Activated CD4-positive, alpha-beta memory T cell treated with anti-CD3 and anti-CD28 coated beads for 36 hours (primary cell): ENCODE data around the gene XKR7. TPM values are rescaled to one million over a fixed set of nuclear protein-coding genes. Genes with fewer than 3 reads are reported as not detected.
A peak's percentile ranks its signal among the peaks of the same experiment; 100 is the strongest.
"Not testable (repeated sequence)": the region's sequence is repeated elsewhere in the genome, so short reads cannot be mapped to it uniquely, and the experiment has no call there.

Experiments used
- CTCF ChIA-PET: fragments of 350-600 bp; sonication (Branson Sonifier 250); formaldehyde crosslinking; loops from one replicate; lab custom pipeline; 2021; ENCODE audit warnings: antibody characterized with exemption, inconsistent platforms; lab: Charles Lee
- POLR2A ChIA-PET: fragments of 350-600 bp; sonication (Branson Sonifier 250); formaldehyde crosslinking; loops from one replicate; lab custom pipeline; 2021; ENCODE audit warnings: antibody characterized with exemption; lab: Charles Lee
- DNase-seq: peaks from one replicate; pipeline ENCODE4 v3.0.0-alpha.2; 2020
- H3K27ac Mint-ChIP-seq: one replicate; pipeline ENCODE4 v1.8.0; 2021; ENCODE audit warnings: mixed read lengths
- H3K27me3 Mint-ChIP-seq: one replicate; pipeline ENCODE4 v1.8.0; 2021; ENCODE audit warnings: mixed read lengths
- H3K36me3 Mint-ChIP-seq: one replicate; pipeline ENCODE4 v1.8.0; 2021; ENCODE audit warnings: mixed read lengths
- H3K4me1 Mint-ChIP-seq: one replicate; pipeline ENCODE4 v1.8.0; 2021; ENCODE audit warnings: low read depth, mixed read lengths
- H3K4me3 Mint-ChIP-seq: one replicate; pipeline ENCODE4 v1.8.0; 2021; ENCODE audit warnings: mild to moderate bottlenecking, mixed read lengths
- H3K9me3 Mint-ChIP-seq: one replicate; pipeline ENCODE4 v1.8.0; 2021; ENCODE audit warnings: mixed read lengths
- intact Hi-C: fragments of 100-400 bp; cut with micrococcal nuclease; formaldehyde crosslinking; loops from one replicate; pipeline ENCODE4 v1.15.1; 2023
- total RNA-seq, 2 experiments: library from RNA; stranded (reverse); gene quantifications; one replicate each; pipeline ENCODE4 v1.2.3, GENCODE V29; 2021

XKR7 gene, protein sequence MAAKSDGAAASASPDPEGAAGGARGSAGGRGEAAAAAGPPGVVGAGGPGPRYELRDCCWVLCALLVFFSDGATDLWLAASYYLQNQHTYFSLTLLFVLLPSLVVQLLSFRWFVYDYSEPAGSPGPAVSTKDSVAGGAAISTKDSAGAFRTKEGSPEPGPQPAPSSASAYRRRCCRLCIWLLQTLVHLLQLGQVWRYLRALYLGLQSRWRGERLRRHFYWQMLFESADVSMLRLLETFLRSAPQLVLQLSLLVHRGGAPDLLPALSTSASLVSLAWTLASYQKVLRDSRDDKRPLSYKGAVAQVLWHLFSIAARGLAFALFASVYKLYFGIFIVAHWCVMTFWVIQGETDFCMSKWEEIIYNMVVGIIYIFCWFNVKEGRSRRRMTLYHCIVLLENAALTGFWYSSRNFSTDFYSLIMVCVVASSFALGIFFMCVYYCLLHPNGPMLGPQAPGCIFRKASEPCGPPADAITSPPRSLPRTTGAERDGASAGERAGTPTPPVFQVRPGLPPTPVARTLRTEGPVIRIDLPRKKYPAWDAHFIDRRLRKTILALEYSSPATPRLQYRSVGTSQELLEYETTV
- total RNA-seq: not detected

DNA sequence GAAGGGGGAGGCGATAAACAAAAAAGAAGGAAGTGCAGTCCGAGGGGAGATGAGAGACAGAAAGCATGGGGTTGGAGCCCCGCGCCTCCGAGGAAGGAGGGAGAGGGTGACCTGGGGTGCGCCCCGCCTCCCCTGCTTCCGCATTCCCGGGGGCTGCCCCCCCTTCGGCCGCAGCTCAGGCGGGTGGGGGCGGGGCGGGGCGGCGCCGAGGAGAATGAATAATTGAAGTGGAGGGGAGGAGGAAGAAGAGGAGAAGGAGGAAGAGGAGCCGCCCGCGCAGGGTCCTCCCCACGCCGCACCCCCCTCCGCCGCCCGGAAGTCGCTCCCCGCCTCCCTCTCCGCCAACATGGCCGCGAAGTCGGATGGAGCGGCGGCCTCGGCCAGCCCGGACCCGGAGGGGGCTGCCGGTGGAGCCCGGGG is at the start of gene XKR7:
XKR7 (plus strand) TSS at position 322 of the 420 bp plus-strand sequence; CDS start at position 347, 25 bp downstream.
- Mint-ChIP-seq H3K36me3 (no peaks in the 10 kb centered on the region), H3K27ac (no peak within 1 kb of the TSS), H3K4me1 (peaks cover 5% of the 10 kb centered on the region), H3K9me3 (no peaks in the 10 kb centered on the region), H3K27me3 (peaks cover 48% of the 10 kb centered on the region), H3K4me3 (peak within 1 kb of the TSS; percentile 66)
- DNase-seq: peak; percentile 27
- POLR2A ChIA-PET: no interaction called here
- intact Hi-C loops: no loop called here
- CTCF ChIA-PET: interaction anchor here (2.0 to 3.1 kb wide), 2 partner anchors 16 to 121 kb away, joined by 6 to 24 read pairs; partner anchors contain the start of gene PDRG1

GRCh38 chr20:31918466-31919105 is 49.4 kb upstream of the XKR7 start:
- no peak for DNase-seq
- ChIA-PET POLR2A (no interaction called here), CTCF (interaction anchor here (1.2 to 1.5 kb wide), 2 partner anchors 66 to 172 kb away, joined by 3 to 5 read pairs; no protein-coding TSS in a partner anchor)
- no peaks in the 10 kb centered on the region for H3K9me3 Mint-ChIP-seq
- H3K4me1 Mint-ChIP-seq: no peaks in the 10 kb centered on the region
- intact Hi-C loops: no loop called here
- no peak overlapping the region for H3K27ac Mint-ChIP-seq
- peaks cover 17% of the 10 kb centered on the region for H3K27me3 Mint-ChIP-seq
- H3K4me3 Mint-ChIP-seq: no peak overlapping the region
- no peaks in the 10 kb centered on the region for H3K36me3 Mint-ChIP-seq

GRCh38 chr20:31919410-31920155 is 48.4 kb upstream of the XKR7 start:
- no peak overlapping the region for H3K4me3 Mint-ChIP-seq
- H3K9me3 Mint-ChIP-seq: no peaks in the 10 kb centered on the region
- ChIA-PET POLR2A (no interaction called here), CTCF (interaction anchor here (1.2 to 1.5 kb wide), 2 partner anchors 67 to 171 kb away, joined by 3 to 5 read pairs; no protein-coding TSS in a partner anchor)
- no peak for DNase-seq
- H3K27ac Mint-ChIP-seq: no peak overlapping the region
- no peaks in the 10 kb centered on the region for H3K4me1 Mint-ChIP-seq
- intact Hi-C loops: no loop called here
- H3K36me3 Mint-ChIP-seq: no peaks in the 10 kb centered on the region
- peaks cover 25% of the 10 kb centered on the region for H3K27me3 Mint-ChIP-seq

DNA sequence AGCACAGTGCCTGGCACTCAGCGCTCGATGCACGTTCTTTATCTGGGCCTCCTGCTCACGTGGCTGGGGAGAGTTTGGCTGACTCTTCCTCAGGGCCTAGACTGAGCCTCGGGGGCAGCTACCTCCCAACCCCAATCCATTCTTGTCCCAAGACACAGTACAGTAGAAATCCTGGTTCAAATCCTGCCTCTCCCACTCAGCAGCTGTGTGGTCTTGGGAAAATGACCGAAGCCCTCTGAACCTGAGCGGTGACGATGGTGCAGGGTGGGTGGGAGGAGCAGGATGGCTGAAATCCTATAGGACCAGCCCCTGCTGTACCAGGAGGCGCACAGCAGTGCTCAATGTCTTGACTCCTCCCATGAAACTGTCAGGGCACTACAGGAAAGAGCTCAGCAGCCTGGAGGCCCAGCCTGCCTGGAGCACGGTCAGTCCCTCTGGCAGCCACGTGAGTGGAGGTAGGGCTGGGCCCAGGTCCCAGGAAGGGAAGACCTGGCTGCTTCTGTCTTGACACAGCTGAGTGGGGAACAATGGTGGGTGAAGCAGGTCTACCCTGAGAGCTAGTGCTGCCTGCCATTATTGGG is 47.6 kb upstream of the XKR7 start:
- ChIA-PET POLR2A (no interaction called here), CTCF (no interaction called here)
- intact Hi-C loops: no loop called here
- H3K27me3 Mint-ChIP-seq: peaks cover 25% of the 10 kb centered on the region
- no peaks in the 10 kb centered on the region for H3K36me3 Mint-ChIP-seq
- no peaks in the 10 kb centered on the region for H3K9me3 Mint-ChIP-seq
- DNase-seq: no peak
- H3K27ac Mint-ChIP-seq: no peak overlapping the region
- no peaks in the 10 kb centered on the region for H3K4me1 Mint-ChIP-seq
- H3K4me3 Mint-ChIP-seq: no peak overlapping the region

- POLR2A ChIA-PET, DNase-seq, H3K4me1 Mint-ChIP-seq, H3K9me3 Mint-ChIP-seq, intact Hi-C loops, H3K4me3 Mint-ChIP-seq, H3K27ac Mint-ChIP-seq, H3K36me3 Mint-ChIP-seq: not testable (repeated sequence)
- H3K27me3 Mint-ChIP-seq: peaks cover 31% of the 10 kb centered on the region
- CTCF ChIA-PET: interaction anchor here (0.7 kb wide), 1 partner anchor 70 kb away, joined by 4 read pairs; no protein-coding TSS in a partner anchor
These were observed 46.5 kb upstream of the XKR7 start for GRCh38 chr20:31921480-31921879.

DNA sequence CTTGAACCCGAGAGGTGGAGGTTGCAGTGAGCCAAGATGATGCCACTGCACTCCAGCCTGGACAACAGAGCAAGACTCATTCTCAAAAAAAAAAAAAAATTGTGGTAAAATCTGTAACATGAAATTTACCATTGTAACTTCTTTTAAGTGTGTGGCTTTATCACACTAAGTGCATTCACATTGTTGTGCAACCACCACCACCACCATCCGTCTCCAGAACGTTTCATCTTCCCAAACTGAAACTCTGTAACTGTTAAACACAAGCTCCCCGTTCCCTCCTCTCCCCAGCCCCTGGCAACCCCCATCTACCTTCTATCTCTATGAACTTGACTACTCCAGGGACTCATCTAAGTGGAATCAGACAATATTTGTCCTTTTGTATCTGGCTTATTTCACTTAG is 45.8 kb upstream of the XKR7 start:
- no peak overlapping the region for H3K27ac Mint-ChIP-seq

DNA sequence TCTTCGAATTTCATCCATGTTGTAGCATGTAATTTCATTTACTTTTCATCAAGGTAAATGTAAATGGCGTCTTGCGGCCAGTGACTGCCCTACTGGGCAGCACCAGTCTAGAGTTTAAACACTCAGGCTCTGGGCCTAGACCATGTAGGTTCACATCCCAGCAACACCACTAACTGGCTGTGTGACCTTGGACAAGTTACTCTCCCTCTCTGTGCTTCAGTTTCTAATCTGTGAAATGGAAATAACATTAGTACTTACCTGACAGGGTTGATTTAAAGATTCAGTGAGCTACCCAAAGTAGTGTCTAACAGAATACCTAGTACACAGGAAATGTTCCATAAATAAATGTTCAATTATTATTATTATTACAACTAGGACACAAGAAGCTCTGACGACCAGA is 45.4 kb upstream of the XKR7 start:
- ChIA-PET POLR2A (no interaction called here), CTCF (interaction anchor here (1.4 kb wide), 1 partner anchor 100 kb away, joined by 4 read pairs; no protein-coding TSS in a partner anchor)
- H3K36me3 Mint-ChIP-seq: no peaks in the 10 kb centered on the region
- no peaks in the 10 kb centered on the region for H3K4me1 Mint-ChIP-seq
- H3K27me3 Mint-ChIP-seq: peaks cover 31% of the 10 kb centered on the region
- intact Hi-C loops: no loop called here
- H3K4me3 Mint-ChIP-seq: no peak overlapping the region
- no peak for DNase-seq
- no peaks in the 10 kb centered on the region for H3K9me3 Mint-ChIP-seq
- H3K27ac Mint-ChIP-seq: no peak overlapping the region

More for the DNA sequence above, 45.8 kb upstream of the XKR7 start:
- H3K4me1 Mint-ChIP-seq: no peaks in the 10 kb centered on the region
- H3K36me3 Mint-ChIP-seq: no peaks in the 10 kb centered on the region
- H3K4me3 Mint-ChIP-seq: no peak overlapping the region
- H3K27me3 Mint-ChIP-seq: peaks cover 31% of the 10 kb centered on the region
- no peaks in the 10 kb centered on the region for H3K9me3 Mint-ChIP-seq
- intact Hi-C loops: no loop called here
- ChIA-PET CTCF (interaction anchor here (0.7 to 1.4 kb wide), 2 partner anchors 69 to 99 kb away, joined by 4 read pairs; no protein-coding TSS in a partner anchor), POLR2A (no interaction called here)
- no peak for DNase-seq

DNA sequence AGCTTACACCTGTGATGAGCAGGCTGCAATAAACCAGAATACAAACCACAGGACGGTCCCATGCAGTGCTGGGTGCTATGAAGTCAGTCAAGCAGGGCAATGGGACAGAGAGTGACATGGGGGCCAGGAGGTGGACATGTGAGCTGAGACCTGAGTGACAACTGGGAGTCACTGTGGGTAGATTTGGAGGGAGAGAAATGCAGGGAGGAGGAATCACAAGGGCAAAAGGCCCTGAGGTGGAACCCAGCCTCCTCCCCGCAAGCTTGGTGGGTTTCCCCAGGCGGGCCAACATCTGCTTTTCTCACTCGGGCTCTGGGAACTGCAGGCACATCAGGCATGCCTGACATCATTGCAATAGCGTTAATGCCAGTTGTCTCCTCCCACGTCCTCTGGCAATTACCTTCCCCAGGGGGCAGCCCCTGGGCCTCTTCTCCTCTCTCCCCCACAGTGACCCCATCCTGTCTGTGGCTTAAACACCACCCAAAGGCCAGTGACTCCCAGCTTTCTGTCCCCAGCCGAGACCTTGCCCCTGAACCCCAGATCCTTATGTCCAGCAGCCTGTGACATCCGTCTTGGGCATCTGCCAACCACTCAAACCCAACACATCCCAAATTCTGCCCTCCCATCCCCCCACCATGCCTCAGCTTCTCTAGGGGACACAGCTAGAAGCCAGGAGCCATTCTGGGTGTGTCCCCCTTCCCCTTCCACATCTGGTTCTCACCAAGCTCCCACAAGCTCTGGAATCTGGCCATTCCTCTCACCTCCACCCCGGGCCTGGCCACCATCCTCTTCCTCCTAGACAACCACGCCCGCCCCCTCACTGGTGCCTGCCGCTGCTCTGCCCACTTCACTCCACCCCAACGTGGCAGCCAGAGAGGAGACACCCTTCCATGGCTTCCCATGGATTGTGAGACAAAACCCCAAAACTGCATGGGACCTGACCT is 44.3 kb upstream of the XKR7 start:
- DNase-seq: peak; percentile 18
- no peaks in the 10 kb centered on the region for H3K9me3 Mint-ChIP-seq
- no peak overlapping the region for H3K4me3 Mint-ChIP-seq
- ChIA-PET POLR2A (interaction anchor here (0.9 kb wide), 1 partner anchor 12 kb away, joined by 3 read pairs; no protein-coding TSS in a partner anchor), CTCF (interaction anchor here (1.4 kb wide), 1 partner anchor 101 kb away, joined by 4 read pairs; no protein-coding TSS in a partner anchor)
- H3K4me1 Mint-ChIP-seq: no peaks in the 10 kb centered on the region
- H3K27me3 Mint-ChIP-seq: peaks cover 28% of the 10 kb centered on the region
- intact Hi-C loops: no loop called here
- H3K36me3 Mint-ChIP-seq: no peaks in the 10 kb centered on the region
- no peak overlapping the region for H3K27ac Mint-ChIP-seq

GRCh38 chr20:31924561-31924960 is 43.4 kb upstream of the XKR7 start:
- no peaks in the 10 kb centered on the region for H3K9me3 Mint-ChIP-seq
- H3K27ac Mint-ChIP-seq: no peak overlapping the region
- no peak for DNase-seq
- H3K4me1 Mint-ChIP-seq: no peaks in the 10 kb centered on the region
- H3K36me3 Mint-ChIP-seq: no peaks in the 10 kb centered on the region
- peaks cover 24% of the 10 kb centered on the region for H3K27me3 Mint-ChIP-seq
- ChIA-PET CTCF (no interaction called here), POLR2A (no interaction called here)
- intact Hi-C loops: no loop called here
- H3K4me3 Mint-ChIP-seq: no peak overlapping the region

DNA sequence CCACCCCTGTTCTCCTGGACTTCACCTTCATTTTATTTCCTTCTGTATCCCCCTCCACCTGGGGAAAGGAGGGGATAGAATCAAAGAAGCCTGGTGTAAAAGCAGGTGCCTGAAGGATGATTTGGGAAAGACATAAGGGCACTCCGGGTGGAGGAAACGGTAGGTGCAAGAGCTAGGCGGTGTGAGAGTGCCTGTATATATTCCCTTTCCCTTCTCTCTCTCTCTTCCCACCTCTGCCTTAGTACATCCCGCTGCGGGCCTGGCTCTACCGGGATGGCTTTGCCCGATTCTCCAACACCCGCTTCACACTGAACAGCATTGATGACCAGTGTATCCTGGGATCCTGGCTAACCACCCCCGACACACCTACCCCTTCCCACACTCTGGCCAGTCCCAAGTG is 42.3 kb upstream of the XKR7 start:
- Mint-ChIP-seq H3K27ac (no peak overlapping the region), H3K36me3 (no peaks in the 10 kb centered on the region), H3K4me3 (no peak overlapping the region), H3K4me1 (no peaks in the 10 kb centered on the region), H3K27me3 (peaks cover 19% of the 10 kb centered on the region), H3K9me3 (no peaks in the 10 kb centered on the region)
- POLR2A ChIA-PET: no interaction called here
- CTCF ChIA-PET: no interaction called here
- no peak for DNase-seq
- intact Hi-C loops: no loop called here
